Epithelial cell of esophagus (primary cell): ENCODE results near the gene SPHK1.

Experiments used
- DNase-seq: peaks from one replicate; pipeline ENCODE4 v3.0.0; 2010; ENCODE audit warnings: low read depth
- H3K4me3 ChIP-seq: 2 replicates; pipeline ENCODE4 v1.5.1; 2011; ENCODE audit warnings: mild to moderate bottlenecking, low read length, control low read depth
- CTCF ChIP-seq: IDR thresholded peaks from 2 replicates; pipeline ENCODE4 v1.5.1; 2011; ENCODE audit warnings: low read depth, mild to moderate bottlenecking, low read length, control low read depth, inconsistent platforms; ENCODE audit not compliant: insufficient read depth; ENCODE audit errors: missing control alignments

Gene SPHK1

DNA sequence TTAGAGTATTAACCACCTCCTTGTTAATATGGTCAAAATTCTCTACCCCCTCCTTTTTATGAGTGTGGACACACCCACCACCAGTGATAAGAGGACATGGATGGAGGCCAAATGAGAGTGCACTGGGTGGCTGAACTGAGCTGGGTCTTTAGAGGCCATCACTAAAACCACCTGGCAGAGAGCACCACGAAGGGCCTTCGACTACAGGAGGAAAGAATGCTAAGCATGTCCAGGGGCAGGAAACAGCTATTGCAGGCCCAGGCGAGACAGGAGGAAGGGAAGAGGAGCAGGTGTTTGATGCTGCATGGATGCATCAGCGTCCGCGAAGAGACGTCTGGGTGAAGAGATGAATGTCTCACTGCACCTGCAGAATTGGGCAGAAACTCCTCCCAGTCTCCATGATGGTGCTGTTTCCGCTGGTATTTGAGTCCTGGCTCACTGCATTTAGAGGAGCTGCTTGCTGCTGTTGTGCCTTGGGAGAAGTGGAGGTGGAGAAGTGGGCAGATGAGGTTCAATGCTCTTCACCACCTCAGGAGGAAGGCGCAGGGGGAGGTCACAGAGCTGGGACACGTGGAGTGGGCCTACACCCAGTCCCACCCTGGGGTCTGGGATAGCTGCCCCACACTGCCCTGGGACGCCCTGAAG is 33.2 kb downstream of the SPHK1 start:
- no peak overlapping the region for H3K4me3 ChIP-seq
- no peak for DNase-seq
- no peak for TF ChIP-seq CTCF

DNA sequence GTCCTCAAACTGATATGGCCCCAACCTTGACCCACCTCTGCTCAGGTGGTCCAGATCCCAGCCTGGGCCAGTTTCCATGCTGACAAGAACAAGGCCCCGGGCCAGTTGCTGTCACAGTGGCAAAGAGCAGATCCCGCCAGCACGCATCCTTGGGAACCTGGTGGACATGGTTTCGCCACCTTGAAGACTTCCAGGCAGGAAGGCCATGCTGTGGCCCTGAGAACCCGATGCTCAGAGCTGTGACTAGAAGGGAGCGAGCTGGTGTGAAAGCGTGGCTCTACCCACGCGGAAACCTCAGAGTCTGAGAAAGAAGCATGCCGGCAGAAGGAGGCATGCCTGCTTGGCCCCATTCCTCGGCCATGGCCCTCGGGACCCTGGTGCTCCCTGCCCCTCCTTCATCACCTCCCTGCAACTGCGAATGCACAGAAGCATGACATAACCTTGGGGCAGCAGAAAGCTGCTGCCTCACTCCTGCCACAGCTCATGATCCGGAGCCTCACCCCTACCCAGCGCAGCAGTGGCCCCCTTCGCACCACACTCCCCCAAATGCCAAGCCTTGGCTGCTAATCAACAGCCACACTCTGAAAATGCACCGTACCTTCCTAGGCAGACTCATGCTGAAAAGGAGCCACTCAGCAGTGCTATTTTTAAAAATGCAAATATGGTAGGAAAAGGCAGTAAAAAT is 35.3 kb downstream of the SPHK1 start:
- DNase-seq: no peak
- H3K4me3 ChIP-seq: no peak overlapping the region
- no peak for TF ChIP-seq CTCF

DNA sequence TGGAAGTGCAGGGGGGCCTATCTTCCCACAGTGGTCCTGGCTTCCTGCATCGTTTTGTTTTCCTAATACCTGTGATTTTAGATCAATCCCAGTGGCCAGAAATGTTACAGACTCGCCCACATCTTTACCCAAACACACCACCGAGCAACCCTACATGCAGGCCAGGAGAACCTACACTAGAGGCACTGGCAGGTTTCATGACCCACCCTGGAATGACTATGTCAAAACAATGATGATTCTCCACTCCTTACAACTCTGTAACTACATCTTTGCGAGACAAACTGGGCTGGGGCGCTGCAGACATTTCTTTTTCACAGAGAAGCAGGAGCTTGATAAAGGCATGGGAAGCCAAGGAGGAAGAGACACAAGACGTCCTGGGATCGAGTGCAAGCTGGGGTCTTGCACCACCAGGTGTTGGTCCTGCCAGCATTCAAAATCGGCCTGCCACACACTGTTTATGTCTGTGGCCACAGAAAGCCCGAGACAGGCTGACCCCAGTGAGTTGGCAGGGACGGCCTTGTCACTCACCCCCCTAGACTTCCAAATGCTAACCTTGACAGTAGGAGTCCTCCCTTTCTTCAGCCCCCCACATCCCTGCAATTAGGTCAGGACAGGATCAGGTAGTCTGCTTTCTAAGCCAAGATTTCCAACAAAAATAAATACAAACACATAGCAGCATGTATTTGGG is 36.1 kb downstream of the SPHK1 start:
- DNase-seq: no peak
- no peak for TF ChIP-seq CTCF
- H3K4me3 ChIP-seq: no peak overlapping the region

GRCh38 chr17:76421044-76421407 is 36.6 kb downstream of the SPHK1 start:
- H3K4me3 ChIP-seq: no peak overlapping the region
- TF ChIP-seq CTCF: no peak
- DNase-seq: no peak

GRCh38 chr17:76422406-76422805 is 38.0 kb downstream of the SPHK1 start:
- no peak overlapping the region for H3K4me3 ChIP-seq
- no peak for DNase-seq
- TF ChIP-seq CTCF: no peak

DNA sequence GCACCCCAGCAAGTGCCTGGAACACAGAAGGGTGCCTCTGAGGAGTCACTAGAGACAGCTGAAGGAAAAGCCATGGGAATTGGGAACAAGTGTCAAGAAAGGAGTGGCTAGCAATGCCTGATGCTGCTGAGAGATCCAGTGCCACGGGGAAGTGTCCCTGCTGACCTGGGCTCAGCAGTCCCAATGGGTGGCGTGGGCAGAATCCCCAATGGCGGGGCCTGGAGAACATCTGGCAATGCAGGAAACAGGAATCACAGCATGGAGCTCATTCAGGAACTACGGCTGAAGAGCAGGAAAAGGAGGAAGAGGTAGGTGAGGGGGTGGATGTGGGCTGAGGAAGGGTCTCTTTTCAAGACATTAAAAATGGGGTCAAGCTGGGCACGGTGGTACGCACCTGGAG is 38.5 kb downstream of the SPHK1 start:
- no peak overlapping the region for H3K4me3 ChIP-seq
- no peak for DNase-seq
- TF ChIP-seq CTCF: no peak
